Skeletal muscle tissue (tissue), 4 donors: ENCODE measurements around the gene PDE6H. TPM values are rescaled to one million over a fixed set of nuclear protein-coding genes. Genes with fewer than 3 reads are reported as not detected.

ENCODE experiments used
- H3K27ac ChIP-seq: one replicate; pipeline ENCODE4 v1.7.0; 2013; ENCODE audit warnings: mild to moderate bottlenecking, low read depth, low read length, inconsistent platforms
- H3K27me3 ChIP-seq, 3 donors: one replicate each; pipeline ENCODE4 v1.7.0; 2013; ENCODE audit warnings: low read length in 3 of 3; ENCODE audit not compliant: control insufficient read depth in 3 of 3, insufficient read depth in 3 of 3
- H3K36me3 ChIP-seq, 3 donors: one replicate each; pipeline ENCODE4 v1.7.0; 2013; ENCODE audit warnings: low read length in 3 of 3; ENCODE audit not compliant: control insufficient read depth in 3 of 3, insufficient read depth in 3 of 3
- H3K4me1 ChIP-seq, 3 donors: one replicate each; pipeline ENCODE4 v1.7.0; 2013; ENCODE audit warnings: low read length in 3 of 3, mild to moderate bottlenecking in 3 of 3; ENCODE audit not compliant: control insufficient read depth in 3 of 3, insufficient read depth in 3 of 3
- H3K4me3 ChIP-seq, 3 donors: one replicate each; pipeline ENCODE4 v1.7.0; 2013; ENCODE audit warnings: low read length in 3 of 3
- H3K9ac ChIP-seq, 3 donors: one replicate each; pipeline ENCODE4 v1.7.0; 2013; ENCODE audit warnings: low read length in 3 of 3, mild to moderate bottlenecking in 3 of 3, moderate library complexity in 2 of 3, low read depth in 1 of 3
- H3K9me3 ChIP-seq, 3 donors: one replicate each; pipeline ENCODE4 v1.7.0; 2013; ENCODE audit warnings: low read length in 3 of 3; ENCODE audit not compliant: control insufficient read depth in 3 of 3
- total RNA-seq: library from RNA; depleted of rRNA; stranded (reverse); fragments of >200 nt; gene quantifications from one replicate; pipeline ENCODE4 v1.2.3, GENCODE V29; 2014
- donor health status: Osteomylitis.

The PDE6H gene
- total RNA-seq, 1 donor from 2014 or later, result not detected

GRCh38 chr12:14964406-14964805, 8.4 kb upstream of the PDE6H start:
- H3K9ac ChIP-seq, result no peak overlapping the region
- no peaks in the 10 kb centered on the region for H3K27me3 ChIP-seq
- no peak overlapping the region for H3K27ac ChIP-seq
- H3K36me3 ChIP-seq, result no peaks in the 10 kb centered on the region
- no peak overlapping the region for H3K4me3 ChIP-seq
- no peaks in the 10 kb centered on the region for H3K9me3 ChIP-seq
- H3K4me1 ChIP-seq, result no peaks in the 10 kb centered on the region

DNA sequence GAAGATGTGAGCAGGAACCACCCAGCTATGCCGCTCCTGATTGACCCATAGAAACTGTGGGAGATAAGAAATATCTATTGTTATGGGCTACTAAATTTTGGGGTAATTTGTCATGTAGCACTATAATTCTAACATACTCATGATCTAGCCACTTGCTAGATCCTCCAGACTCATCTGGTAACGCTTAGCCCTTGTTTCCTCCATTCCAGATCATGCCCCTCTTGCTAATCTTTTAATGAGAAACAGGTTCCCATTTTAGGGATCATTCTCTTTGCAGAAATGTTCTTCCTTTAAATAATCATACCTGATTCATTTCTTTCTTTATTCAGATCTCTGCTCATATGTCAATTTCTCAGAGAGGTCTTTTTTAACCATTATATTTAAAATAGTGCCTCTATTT, 7.6 kb upstream of the PDE6H start:
- Histone ChIP-seq H3K9ac (no peak overlapping the region), H3K4me1 (no peaks in the 10 kb centered on the region), H3K27me3 (no peaks in the 10 kb centered on the region), H3K36me3 (no peaks in the 10 kb centered on the region), H3K27ac (no peak overlapping the region), H3K9me3 (no peaks in the 10 kb centered on the region), H3K4me3 (no peak overlapping the region)

GRCh38 chr12:14968478-14968877, 4.4 kb upstream of the PDE6H start:
- Histone ChIP-seq H3K36me3 (no peaks in the 10 kb centered on the region), H3K4me3 (no peak overlapping the region), H3K9me3 (no peaks in the 10 kb centered on the region), H3K4me1 (no peaks in the 10 kb centered on the region), H3K27me3 (no peaks in the 10 kb centered on the region), H3K9ac (no peak overlapping the region), H3K27ac (no peak overlapping the region)

DNA sequence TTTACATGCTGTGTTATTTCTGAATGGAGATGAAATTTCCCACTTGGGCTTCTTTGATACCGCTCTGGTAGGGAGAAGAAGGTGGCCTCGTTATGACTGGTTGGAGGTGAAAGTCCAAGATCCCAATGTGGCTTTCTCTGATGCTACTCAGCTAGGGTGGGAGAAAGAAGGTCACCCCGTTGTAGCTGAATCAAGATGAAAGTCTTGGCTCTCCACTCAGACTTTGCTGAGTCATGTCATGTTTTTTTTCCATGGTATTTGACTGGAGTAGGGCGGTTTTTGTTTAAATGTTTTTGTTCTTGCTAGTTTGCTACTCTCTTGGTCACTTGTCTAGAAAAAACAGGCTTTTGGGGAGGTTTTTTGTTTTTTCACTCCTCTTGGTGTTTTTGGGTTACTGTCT, 2.4 kb upstream of the PDE6H start:
- H3K4me1 ChIP-seq, result no peaks in the 10 kb centered on the region
- no peak overlapping the region for H3K27ac ChIP-seq
- no peaks in the 10 kb centered on the region for H3K9me3 ChIP-seq
- H3K27me3 ChIP-seq, result no peaks in the 10 kb centered on the region
- no peak overlapping the region for H3K9ac ChIP-seq
- no peak overlapping the region for H3K4me3 ChIP-seq
- no peaks in the 10 kb centered on the region for H3K36me3 ChIP-seq

- H3K36me3 ChIP-seq, result no peaks in the 10 kb centered on the region
- H3K9ac ChIP-seq, result no peak overlapping the region
- H3K27me3 ChIP-seq, result no peaks in the 10 kb centered on the region
- no peaks in the 10 kb centered on the region for H3K4me1 ChIP-seq
- no peak overlapping the region for H3K4me3 ChIP-seq
- H3K9me3 ChIP-seq, result no peaks in the 10 kb centered on the region
- no peak overlapping the region for H3K27ac ChIP-seq
Measured at GRCh38 chr12:14974633-14975032, 1.8 kb downstream of the PDE6H start.

DNA sequence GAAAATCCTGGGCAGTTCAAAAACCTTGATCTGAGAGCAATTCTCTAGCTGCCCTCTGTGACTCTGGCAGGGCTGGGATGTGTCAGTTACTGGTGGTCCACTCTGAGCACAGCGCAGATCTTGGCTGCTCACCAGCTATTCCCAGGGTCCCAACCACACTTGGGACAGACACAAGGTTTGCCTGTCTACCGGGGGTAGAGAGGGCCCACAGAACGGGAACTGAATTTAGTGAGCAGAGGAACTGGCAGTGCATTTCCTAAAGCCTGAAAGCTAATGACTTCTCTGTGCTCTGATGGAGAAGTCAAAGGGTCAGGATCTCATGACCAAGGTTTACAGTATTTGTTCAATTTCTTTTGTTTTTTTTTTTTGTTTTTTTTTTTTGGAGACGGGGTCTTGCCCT, 2.6 kb downstream of the PDE6H start:
- Histone ChIP-seq H3K36me3 (no peaks in the 10 kb centered on the region), H3K9ac (no peak overlapping the region), H3K9me3 (no peaks in the 10 kb centered on the region), H3K27ac (no peak overlapping the region), H3K4me3 (no peak overlapping the region), H3K27me3 (no peaks in the 10 kb centered on the region), H3K4me1 (no peaks in the 10 kb centered on the region)

- H3K9me3 ChIP-seq, result no peaks in the 10 kb centered on the region
- no peak overlapping the region for H3K4me3 ChIP-seq
- no peaks in the 10 kb centered on the region for H3K4me1 ChIP-seq
- H3K36me3 ChIP-seq, result no peaks in the 10 kb centered on the region
- no peak overlapping the region for H3K27ac ChIP-seq
- no peak overlapping the region for H3K9ac ChIP-seq
- no peaks in the 10 kb centered on the region for H3K27me3 ChIP-seq
Measured at GRCh38 chr12:14976658-14977057, 3.8 kb downstream of the PDE6H start.

GRCh38 chr12:14979468-14979867, 6.6 kb downstream of the PDE6H start:
- H3K9ac ChIP-seq, result no peak overlapping the region
- H3K9me3 ChIP-seq, result no peaks in the 10 kb centered on the region
- no peaks in the 10 kb centered on the region for H3K36me3 ChIP-seq
- H3K4me3 ChIP-seq, result no peak overlapping the region
- H3K27ac ChIP-seq, result no peak overlapping the region
- no peaks in the 10 kb centered on the region for H3K27me3 ChIP-seq
- H3K4me1 ChIP-seq, result no peaks in the 10 kb centered on the region

DNA sequence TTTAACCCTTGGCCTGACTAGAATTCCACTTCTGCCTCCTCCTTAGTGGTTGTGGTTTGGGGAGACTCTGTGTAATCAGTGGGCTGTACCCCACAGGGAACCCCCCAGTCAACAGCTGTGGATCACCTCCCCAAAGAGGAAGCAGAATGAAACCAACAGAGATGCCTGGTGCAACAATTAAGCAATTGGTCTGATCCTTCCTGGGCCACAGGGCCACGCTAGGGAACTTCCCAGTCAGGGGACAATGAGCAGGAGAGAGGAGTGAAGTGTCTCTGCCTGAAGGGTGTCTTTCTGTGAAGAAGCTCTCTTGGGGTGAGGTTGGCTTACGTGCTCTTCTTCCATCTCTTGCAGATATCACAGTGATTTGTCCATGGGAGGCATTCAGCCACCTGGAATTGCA, 8.2 kb downstream of the PDE6H start:
- no peaks in the 10 kb centered on the region for H3K4me1 ChIP-seq
- H3K9ac ChIP-seq, result no peak overlapping the region
- no peak overlapping the region for H3K4me3 ChIP-seq
- no peaks in the 10 kb centered on the region for H3K36me3 ChIP-seq
- no peak overlapping the region for H3K27ac ChIP-seq
- H3K9me3 ChIP-seq, result no peaks in the 10 kb centered on the region
- H3K27me3 ChIP-seq, result no peaks in the 10 kb centered on the region

DNA sequence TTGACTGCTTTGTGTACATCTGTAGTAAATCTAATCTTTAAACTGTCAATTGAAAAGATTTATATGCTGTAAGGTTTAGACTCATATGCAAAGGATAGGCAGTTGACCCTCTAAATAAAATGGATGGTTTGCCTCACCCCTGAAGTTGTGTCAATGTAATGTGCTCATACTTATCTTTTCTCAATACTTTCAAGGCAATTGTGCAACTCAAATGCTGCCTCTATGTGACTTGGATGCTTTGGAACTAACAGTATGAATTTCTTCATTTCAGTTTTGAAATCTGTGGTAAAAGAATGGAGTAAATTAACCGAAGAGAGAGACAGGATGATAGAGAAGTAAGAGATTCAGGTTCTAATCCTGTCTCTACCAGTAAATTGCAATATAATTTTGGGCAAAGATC, 9.7 kb downstream of the PDE6H start:
- H3K36me3 ChIP-seq, result no peaks in the 10 kb centered on the region
- H3K27ac ChIP-seq, result no peak overlapping the region
- H3K4me3 ChIP-seq, result no peak overlapping the region
- no peaks in the 10 kb centered on the region for H3K27me3 ChIP-seq
- H3K9ac ChIP-seq, result no peak overlapping the region
- no peaks in the 10 kb centered on the region for H3K4me1 ChIP-seq
- no peaks in the 10 kb centered on the region for H3K9me3 ChIP-seq

GRCh38 chr12:14982991-14983390, 10.1 kb downstream of the PDE6H start:
- H3K27ac ChIP-seq, result no peak overlapping the region
- H3K9me3 ChIP-seq, result no peaks in the 10 kb centered on the region
- H3K36me3 ChIP-seq, result no peaks in the 10 kb centered on the region
- H3K27me3 ChIP-seq, result no peaks in the 10 kb centered on the region
- H3K9ac ChIP-seq, result no peak overlapping the region
- no peak overlapping the region for H3K4me3 ChIP-seq
- no peaks in the 10 kb centered on the region for H3K4me1 ChIP-seq
